NOMO-1 (cell line): ENCODE measurements around the gene HSPB7.
"Not testable (repeated sequence)": the region's sequence is repeated elsewhere in the genome, so short reads cannot be mapped to it uniquely, and the experiment has no call there.

ENCODE experiments used
- DNase-seq, 2 experiments: peaks; one replicate each; lab custom pipeline; 2025; ENCODE audit not compliant: unreplicated experiment in 2 of 2; lab: John Stamatoyannopoulos, UW

HSPB7 gene

DNA sequence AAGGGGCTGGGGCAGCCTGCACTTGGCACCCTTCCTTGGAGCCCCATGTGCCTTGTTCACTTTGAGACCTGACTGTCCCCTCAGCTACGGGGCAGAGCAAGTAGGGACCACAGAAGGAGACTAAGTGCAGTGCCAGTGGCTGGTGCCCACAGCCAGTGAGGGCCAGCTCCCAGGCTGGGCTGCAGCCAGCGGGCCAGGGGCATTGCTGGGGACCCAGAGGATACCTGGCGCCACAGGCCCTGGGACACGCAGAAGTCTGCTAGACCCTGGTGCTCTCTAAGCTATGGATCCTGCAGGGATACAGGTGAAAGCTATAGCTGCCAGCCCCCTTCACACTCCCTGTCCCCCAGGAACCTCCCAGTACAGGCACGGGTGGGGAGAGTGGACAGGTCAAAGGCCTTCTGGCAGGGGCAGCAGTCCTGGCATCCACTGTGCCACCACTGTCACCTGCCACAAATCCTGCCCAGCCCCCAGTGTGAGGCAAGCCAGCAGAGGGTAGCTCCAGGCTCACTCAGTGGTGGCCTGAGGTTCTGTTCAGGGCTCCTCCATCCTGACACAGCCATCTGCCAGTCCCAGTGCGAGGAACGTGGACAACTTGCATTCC, 5.3 kb upstream of the HSPB7 start:
- DNase-seq = no peak

DNA sequence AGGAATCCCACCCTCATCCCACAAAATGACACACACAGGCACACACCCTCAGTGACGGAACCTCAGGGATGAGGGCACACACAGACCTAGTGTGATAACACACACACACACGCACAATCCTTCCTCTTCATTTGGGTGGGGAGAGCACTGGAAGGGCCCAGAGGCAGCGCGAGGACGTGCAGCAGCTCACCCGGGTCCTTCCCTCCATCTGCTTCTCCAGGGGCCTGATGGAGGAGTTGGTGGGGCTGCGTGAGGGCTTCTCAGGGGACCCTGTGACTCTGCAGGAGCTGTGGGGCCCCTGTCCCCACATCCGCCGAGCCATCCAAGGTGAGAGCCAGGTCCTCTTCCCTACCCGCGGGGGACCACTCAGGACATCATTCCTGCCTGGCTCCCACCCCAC, 4.5 kb upstream of the HSPB7 start:
- DNase-seq = no peak

DNA sequence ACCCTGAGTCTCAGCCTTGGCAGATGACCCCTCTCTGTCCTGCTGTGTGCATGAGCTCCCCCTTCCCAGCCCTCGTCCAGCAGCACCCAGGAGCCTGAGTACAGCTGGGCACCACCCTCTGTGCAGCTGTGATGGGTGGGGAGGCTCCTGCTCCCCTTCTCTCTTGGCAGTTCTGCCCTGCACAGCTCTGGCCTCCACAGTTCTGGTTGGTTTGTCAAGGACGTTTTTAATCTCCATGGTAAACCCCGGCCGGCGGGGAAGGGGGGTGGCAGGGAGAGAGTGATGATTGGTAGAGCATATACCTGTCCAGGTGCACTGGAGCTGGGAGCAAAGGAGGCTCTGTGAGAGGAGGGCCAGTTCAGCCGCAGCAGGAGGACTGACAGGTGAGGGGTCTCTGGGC, 3.8 kb upstream of the HSPB7 start, which contains the start of gene CLCNKA:
CLCNKA (plus strand) TSS at position 356 of the 400 bp plus-strand sequence. CDS start 584 bp downstream, outside the sequence.
- DNase-seq = no peak

DNA sequence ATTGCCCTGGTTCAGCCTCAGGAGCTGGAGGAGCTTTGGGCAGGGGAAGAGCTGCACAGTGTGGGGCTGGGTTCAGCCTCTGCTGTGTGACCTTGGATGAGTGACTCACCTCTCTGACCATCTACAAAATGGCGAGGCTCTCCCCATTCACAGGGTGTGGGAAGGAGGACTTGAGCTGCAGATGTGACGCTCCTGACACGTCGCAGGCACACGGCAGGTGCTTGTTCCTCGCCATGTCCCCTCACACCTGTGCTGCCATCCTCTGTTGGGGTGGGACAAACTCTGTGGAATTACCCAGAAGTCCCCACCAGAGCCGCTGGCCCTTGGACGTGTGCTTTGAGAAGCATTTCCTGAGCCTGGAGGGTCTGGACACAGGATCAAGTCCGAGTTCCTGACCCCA, 3.0 kb upstream of the HSPB7 start:
- not testable (repeated sequence) for DNase-seq

DNA sequence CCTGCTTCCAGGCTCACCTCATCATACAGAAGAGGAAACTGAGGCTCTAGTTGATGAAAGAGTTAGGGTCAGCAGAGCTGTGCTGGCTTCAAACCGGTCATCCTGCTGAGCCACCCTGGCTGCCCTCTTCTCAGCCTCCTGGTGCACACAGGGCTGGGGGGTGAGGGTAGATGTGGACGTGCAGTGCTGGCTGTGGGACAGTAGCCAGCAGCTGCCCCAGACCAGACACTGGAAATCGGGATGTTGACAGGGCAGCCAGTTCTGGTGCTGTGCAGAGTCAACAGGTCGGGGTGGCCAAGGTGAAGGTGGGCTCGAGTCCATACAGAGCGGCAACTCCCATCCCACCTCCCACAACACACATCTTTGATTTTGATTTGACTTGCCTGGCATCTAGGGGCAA, 2.5 kb upstream of the HSPB7 start:
- DNase-seq = no peak

DNA sequence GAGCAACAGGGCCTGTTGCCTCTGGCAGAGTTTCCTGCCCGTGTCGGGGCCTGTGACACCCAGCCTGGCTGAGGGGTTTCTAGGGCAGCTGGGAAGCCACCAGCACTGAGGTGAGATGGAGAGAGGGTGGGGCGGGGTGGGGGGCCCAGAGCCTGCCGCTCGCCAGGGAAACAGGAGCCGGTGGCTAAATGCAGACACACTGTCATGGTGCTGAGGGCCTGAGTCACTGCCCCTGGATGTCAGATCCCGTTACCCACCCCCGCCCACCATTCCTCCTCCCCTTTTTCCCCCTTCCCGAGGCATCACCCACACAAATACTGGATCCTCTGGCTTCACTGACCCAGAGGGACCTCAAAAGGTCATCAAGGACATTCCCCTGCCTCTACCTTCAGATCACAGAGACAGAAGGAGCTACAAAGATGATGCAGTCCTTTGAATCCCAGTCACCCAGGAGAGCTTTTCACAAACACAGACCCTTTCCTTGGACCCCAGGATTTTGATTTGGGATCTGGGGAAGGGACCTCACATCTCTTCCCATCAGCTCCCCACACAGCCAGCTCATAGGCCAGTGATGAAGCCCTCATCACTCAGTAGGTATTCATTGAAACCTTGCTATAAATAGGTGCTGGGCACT, 1.9 kb upstream of the HSPB7 start:
- DNase-seq = no peak

DNA sequence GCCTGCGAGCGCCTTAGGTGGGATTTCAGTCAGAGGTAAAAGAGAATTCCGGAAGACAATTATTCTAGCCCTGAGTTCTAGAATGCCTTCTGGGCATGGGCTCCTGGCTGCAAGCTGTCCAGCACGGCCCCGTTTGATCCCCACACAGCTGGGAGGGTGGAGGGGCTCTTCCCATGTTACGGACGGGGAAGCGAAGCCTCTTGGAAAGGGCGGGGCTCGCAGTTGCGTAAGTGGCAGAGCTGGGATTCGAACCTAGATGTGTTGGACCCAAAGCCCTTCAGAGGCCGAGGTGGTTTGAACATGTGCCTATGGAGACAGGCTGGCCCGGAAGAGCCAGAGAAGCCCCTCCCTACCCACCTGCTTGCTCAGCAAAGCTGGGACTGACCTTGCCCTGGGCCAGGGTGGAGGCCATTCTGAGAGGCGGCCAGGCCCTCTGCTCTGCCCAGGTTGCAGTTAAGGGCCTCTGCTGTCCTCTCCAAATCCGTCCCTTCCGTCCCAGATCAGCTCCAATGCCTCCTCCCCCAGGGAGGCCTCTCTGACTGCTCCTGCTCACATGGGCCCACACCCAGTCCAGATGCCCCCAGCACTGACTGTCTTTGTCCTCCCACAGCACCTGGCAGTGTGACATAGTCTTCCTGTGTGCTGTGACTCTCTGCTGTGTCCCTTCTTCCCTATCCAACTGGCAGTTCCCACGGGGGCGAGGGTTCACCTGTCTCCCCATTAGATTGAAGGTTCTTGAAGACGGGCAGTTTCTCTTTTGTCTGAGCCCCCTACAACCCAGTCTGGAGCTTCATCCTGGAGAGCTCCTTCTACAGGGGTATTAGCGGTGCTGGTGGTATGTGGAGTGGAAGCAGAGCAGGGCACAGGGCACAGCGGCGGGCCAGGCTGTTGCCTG, 1.2 kb upstream of the HSPB7 start:
- DNase-seq = no peak

DNA sequence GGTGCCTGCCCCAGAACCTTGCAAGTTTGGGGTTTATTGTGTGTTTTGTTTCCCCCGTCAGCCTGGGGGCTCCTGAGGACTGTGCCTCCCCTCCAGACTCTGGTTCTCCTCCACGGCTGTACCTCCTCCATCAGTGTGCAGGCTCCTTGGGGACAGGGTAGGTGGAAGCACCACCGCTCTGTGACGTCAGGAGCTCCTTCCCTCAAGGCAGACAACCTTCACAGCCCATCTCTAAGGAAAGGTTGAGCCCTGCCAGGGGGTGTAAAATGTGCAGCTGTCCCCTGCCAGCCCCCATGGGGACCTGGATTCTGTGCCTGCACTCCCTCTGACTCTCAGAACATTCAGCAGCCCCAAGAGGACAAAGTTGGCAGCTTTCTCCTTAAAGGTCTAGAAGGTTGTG, 465 bp upstream of the HSPB7 start:
- no peak for DNase-seq

DNA sequence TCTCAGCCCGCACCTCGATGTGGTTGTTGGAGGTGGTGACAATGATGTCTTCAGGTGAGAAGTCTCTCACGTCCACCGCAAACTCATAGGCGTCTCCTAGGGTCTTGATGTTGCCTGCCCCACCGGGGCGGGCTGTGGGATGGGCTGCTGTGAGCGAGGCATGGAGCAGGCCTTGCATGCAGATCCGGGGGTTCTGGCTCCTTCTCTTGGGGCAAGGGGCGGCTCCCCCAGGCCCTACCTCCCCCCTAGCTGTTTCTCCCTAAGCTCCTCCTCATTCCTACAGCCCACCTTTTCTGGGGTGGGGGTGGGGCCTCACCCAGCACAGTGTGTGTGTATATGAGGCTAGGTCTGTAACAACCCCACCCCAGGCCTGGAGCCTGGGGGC, 775 bp downstream of the HSPB7 start:
- no peak for DNase-seq

DNA sequence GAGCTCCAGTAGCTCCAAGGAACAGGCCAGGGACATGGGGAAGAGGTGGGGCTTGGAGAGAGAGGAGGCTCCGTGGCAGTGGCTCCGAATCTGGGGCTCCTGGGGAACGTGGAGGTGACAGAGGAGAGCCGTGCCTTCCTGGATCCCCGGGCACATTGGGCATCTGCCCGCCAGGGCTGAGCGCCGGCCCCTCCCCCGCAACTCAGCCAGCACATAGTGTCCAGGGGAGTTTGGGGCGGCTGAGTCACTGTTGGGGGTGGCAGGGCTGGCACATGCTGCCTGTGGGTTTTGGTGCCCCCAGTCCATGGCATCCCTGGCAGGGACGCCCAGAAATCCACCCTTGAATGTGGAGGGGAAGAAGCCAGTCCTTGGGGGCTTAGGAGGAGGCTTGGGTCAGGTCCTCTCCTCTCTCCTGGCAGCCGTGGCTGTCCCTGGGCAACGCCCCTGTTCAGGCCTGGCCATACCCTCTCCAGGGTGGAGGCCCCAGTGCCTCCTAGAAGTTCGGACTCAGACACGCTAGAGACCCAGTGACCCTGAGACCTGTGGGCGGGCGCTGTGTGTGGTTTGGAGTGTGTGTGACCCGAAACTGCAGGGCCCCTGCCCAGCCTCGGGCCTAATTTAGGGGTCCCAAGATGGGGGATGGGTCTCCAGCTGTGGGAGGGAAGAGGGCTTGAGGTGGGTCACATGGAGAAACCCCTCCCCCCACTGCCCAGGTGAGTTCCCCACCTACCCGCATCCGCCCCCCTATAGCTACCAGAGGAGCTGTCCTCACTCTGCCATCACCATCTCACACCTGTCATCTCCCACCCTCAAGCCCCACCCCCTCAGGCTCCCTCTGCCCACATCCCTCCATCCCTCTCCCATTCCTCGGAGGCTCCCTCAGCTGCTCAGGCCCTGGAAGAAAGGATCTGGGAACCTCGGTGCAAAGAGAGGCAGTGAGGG, 1.6 kb downstream of the HSPB7 start:
- no peak for DNase-seq

DNA sequence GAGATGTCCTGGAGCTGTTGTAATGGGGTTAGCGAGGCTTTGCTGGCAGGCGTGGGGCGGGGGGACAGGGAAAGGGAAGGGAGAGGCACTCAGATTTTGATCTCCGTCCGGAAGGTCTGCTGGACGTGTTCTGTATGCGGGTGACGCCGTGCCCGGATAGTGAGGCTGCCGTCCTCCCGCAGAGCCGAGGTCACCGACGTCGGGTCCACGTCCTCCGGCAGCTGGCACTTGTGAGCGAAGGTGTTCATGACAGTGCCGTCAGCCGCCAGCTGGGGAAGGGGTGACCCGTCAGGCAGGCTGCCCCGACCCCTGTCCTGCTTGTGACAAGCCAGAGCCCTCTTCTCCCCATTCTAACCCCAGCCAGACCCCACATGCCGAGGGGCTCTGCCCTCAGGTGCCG, 2.4 kb downstream of the HSPB7 start:
- no peak for DNase-seq

DNA sequence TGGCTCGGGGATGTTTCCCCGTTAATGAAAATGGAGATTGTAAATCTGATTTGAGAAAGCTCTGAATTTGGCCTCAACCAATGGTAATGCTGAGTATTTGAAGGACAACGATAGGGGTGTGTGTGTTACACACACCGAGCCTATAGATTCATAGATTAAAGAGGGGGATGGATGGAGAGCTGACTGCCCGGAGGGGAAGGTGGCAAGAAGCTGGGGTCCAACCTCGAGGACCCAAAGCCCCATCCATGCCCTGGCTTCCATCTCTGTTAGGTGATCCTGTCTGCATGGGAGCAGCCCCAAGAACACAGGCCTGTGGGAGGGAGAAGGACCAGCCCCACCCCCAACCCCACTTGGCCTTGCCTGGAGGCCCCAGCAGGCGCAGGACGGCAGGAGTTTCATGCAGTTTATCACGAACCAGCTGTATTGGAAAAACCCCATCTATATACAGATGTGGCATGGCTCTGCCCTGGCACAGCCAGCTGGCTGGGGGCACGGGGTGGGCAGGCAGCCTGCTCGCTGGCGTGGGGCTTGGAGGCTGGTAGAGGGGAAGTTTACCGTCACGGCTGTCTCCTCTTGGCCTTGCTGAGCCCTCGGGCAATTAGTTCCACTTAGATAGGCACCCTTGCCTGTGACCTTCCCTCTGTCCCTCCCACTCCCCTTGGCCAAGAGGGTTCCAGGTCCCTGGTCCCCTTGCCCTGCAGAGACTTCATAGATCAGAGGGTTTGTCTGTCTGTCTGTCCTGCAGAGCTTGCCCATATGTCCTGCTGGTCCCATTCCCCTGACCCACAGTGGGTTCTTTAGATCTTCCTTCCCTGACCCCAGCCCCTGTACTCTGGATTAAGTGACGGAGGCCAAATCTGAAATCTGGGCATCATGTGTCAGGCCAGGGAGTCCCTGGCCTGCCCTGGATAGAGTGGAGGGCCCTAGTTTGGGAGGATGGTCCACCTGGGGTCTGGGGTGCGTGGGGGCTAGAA, 3.0 kb downstream of the HSPB7 start:
- peak in 1 of 2 experiments; percentile 15 for DNase-seq

DNA sequence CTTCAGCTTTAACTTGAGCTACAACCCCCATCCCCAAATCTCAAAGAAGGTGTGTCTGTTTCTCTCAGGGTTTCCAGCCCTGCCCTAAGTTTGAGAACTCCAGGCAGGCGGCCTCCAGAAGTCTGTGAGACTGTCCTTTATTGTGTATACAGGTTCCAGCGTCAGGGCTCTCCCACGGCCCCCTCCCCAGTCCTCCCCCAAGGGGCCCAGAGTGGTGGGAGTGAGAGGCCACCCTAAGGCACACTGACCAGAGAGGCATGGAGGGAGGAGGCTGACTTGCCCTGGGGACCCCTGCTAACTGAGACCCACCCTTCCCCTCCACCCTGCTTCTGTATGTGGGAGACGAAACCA, 4.0 kb downstream of the HSPB7 start:
- DNase-seq = no peak

DNA sequence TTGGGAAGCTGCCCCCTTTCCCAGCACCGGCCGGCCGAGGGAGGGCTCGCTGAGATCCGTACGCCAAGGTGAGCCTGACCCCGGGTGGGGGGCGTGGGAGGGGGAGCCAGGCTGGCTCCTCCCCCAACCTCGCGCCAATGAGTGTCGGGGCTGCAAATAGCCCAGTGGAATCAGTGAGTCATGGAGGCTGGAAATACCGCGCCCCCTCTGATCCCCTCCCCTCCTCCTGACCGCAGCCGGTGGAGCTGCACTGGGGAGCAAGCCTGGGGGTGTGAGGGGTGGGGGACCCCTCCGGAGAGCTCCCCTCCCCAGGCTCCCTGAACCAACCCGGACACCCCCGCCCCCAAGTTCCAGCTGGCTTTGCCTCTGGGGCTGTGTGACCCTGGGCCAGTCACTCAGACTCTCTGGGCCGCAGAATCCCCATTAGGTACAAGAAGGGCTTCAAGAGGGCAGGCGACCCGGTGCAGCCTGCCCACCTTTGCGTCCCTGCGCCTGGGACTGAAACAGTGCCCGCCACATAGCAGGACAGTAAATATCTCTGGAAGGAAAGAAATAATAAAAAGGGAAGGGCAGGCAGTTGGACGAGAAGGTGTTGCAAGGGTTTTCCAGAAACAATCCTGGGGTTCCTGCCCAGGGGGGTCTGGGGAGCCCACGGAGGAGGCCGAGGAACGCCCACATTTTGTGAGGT, 4.5 kb downstream of the HSPB7 start:
- DNase-seq = peak; percentile 64 to 75

DNA sequence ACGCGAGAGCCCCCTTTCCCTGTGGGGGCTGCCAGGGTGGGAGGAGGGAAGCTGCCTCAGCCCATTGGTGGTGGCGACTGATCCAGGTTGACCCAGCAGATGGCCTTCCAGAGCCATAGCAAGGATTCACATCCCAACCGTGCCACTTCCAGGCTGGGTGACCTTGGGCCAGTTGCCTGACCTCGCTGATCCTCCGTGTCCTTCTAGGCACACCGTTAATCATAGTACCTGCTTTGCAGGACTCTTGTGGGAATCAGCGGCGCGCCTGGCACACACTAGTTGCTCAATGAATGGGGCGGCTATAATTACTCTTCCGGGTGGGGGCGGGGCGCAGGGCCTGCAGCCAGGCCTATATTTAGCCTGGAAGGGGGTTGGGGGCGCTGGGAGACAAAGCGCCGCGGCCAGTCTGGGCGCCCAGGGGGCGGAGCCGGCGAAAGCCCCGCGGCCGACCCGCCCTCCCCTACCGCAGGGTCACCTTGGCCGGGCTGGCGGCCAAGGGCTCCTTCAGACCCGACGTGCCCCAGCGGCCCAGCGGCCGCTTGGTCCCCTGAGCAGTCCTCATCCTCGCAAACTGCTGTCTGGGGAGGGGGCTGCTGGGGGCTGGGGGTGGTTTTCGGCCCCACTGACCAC, 5.1 kb downstream of the HSPB7 start:
- DNase-seq = peak; percentile 66 to 85

DNA sequence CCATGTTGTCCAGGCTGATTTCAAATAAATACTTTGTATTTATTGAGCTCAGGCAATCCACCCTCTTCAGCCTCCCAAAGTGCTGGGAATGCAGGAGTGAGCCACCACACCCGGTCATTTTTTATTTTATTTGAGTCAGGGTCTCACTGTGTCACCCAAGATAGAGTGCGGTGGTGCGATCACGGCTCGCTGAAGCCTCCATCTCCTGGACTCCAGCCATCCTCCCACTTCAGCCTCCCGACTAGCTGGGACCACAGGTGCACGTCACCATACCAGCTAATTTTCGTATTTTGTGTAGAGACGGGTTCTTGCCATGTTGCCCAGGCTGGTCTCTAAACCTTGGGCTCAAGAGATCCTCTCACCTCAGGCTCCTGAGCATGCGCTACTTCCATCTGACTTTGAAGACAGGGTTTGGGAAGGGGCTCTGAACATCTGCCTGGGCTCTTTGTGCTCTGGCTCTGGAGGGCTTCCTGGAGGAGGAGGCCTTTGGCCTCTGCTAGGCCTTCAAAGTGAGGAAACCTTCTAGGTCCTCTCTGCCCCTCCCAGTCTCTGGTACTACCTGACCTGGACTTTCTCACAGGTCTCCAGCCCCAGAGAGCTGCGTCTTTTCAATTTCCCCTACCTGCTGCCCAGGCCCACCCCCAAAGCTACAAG, 5.8 kb downstream of the HSPB7 start:
- no peak for DNase-seq

DNA sequence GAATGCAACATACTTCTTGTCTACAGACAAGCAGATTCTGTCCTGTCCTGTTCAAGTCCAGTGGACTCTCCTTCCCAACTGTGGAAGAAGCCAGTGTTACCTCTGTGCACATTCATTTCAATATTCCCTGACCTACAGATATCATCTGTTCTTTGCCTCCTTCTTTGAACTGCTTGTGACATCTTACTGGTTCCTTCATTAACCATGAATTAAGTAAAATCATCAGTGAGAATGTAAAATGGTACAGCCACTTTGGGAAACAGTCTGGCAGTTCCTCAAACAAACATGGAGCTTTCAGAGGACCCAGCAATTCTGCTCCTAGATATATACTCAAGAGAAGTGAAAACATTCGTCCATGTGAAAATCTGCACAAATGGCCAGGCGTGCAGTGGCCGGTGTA, 7.0 kb downstream of the HSPB7 start:
- DNase-seq = no peak

DNA sequence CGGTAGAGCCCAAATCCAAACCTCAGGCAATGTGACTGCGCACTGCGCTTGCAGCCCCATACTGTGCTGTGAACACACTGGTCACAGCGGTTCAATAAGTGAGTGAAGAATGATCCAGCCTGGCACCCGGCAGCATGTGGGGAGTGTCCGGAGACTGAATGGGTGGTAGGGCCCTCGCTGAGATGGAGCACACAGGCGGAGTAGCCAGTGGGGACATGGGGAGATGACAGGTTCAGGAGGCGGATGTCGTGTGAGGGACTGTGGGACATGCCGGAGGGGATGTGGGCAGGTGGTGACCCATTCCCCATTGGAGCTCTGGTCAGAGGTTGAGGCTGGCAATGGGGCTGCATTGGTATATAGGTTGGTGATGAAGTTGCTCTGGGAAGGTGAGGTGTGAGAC, 8.2 kb downstream of the HSPB7 start:
- no peak for DNase-seq
